ENCODE data around the gene HIRIP3.
"Not testable (repeated sequence)": the region's sequence is repeated elsewhere in the genome, so short reads cannot be mapped to it uniquely, and the experiment has no call there.

The HIRIP3 gene

GRCh38 chr16:30018731-30019158 lies 23.3 kb upstream of the HIRIP3 start:
- Histone ChIP-seq H3K4me3 (ENCODE audit: low read length) (no peak overlapping the region), H3K79me2 (ENCODE audit: control insufficient read depth, low read length) (no peaks in the 10 kb centered on the region), H3K9me2 (replicated peaks; ENCODE audit: control insufficient read depth, low read length) (no peaks in the 10 kb centered on the region), H3F3A (ENCODE audit: control insufficient read depth, insufficient read depth) (no peaks in the 10 kb centered on the region), H3K27ac (ENCODE audit: low read depth, low read length) (no peak overlapping the region), H4K20me1 (ENCODE audit: control insufficient read depth, insufficient read depth, low read depth, low read length) (no peaks in the 10 kb centered on the region), H3K27me3 (ENCODE audit: control insufficient read depth, low read length) (peaks cover 8% of the 10 kb centered on the region), H3K4me1 (ENCODE audit: control insufficient read depth, low read length) (peaks cover 12% of the 10 kb centered on the region), H3K36me3 (ENCODE audit: control insufficient read depth, low read length) (no peaks in the 10 kb centered on the region), H3K9me3 (ENCODE audit: control insufficient read depth, insufficient read depth, low read length) (no peaks in the 10 kb centered on the region), H3K4me2 (ENCODE audit: low read length) (no peak overlapping the region)
- no peak for TF ChIP-seq EZH2phosphoT487 (IDR thresholded peaks at IDR 0.05; ENCODE audit: borderline replicate concordance, low read length)
- no peak for TF ChIP-seq CTCF (IDR thresholded peaks at IDR 0.05; ENCODE audit: low read depth, low read length, poor library complexity, severe bottlenecking)

GRCh38 chr16:30017937-30018336 lies 22.5 kb upstream of the HIRIP3 start:
- not testable (repeated sequence) for H4K20me1 ChIP-seq (ENCODE audit: control insufficient read depth, insufficient read depth, low read depth, low read length); H3K79me2 ChIP-seq (ENCODE audit: control insufficient read depth, low read length); H3K27ac ChIP-seq (ENCODE audit: low read depth, low read length); H3K4me2 ChIP-seq (ENCODE audit: low read length); H3K9me3 ChIP-seq (ENCODE audit: control insufficient read depth, insufficient read depth, low read length); H3K36me3 ChIP-seq (ENCODE audit: control insufficient read depth, low read length); H3K9me2 ChIP-seq (replicated peaks; ENCODE audit: control insufficient read depth, low read length); H3F3A ChIP-seq (ENCODE audit: control insufficient read depth, insufficient read depth); H3K4me3 ChIP-seq (ENCODE audit: low read length); H3K27me3 ChIP-seq (ENCODE audit: control insufficient read depth, low read length)
- peaks cover 15% of the 10 kb centered on the region for H3K4me1 ChIP-seq (ENCODE audit: control insufficient read depth, low read length)

GRCh38 chr16:30017277-30017656 lies 21.9 kb upstream of the HIRIP3 start:
- Histone ChIP-seq H3K36me3 (ENCODE audit: control insufficient read depth, low read length) (no peaks in the 10 kb centered on the region), H3K9me3 (ENCODE audit: control insufficient read depth, insufficient read depth, low read length) (no peaks in the 10 kb centered on the region), H4K20me1 (ENCODE audit: control insufficient read depth, insufficient read depth, low read depth, low read length) (no peaks in the 10 kb centered on the region), H3K4me3 (ENCODE audit: low read length) (no peak overlapping the region), H3K4me1 (ENCODE audit: control insufficient read depth, low read length) (peaks cover 18% of the 10 kb centered on the region), H3K9me2 (replicated peaks; ENCODE audit: control insufficient read depth, low read length) (no peaks in the 10 kb centered on the region), H3K79me2 (ENCODE audit: control insufficient read depth, low read length) (no peaks in the 10 kb centered on the region), H3F3A (ENCODE audit: control insufficient read depth, insufficient read depth) (no peaks in the 10 kb centered on the region), H3K27ac (ENCODE audit: low read depth, low read length) (no peak overlapping the region), H3K27me3 (ENCODE audit: control insufficient read depth, low read length) (peaks cover 4% of the 10 kb centered on the region; the same call in 1 of the 2 replicates), H3K4me2 (ENCODE audit: low read length) (no peak overlapping the region)
- no peak for TF ChIP-seq EZH2phosphoT487 (IDR thresholded peaks at IDR 0.05; ENCODE audit: borderline replicate concordance, low read length)
- TF ChIP-seq CTCF (IDR thresholded peaks at IDR 0.05; ENCODE audit: low read depth, low read length, poor library complexity, severe bottlenecking) = no peak

DNA sequence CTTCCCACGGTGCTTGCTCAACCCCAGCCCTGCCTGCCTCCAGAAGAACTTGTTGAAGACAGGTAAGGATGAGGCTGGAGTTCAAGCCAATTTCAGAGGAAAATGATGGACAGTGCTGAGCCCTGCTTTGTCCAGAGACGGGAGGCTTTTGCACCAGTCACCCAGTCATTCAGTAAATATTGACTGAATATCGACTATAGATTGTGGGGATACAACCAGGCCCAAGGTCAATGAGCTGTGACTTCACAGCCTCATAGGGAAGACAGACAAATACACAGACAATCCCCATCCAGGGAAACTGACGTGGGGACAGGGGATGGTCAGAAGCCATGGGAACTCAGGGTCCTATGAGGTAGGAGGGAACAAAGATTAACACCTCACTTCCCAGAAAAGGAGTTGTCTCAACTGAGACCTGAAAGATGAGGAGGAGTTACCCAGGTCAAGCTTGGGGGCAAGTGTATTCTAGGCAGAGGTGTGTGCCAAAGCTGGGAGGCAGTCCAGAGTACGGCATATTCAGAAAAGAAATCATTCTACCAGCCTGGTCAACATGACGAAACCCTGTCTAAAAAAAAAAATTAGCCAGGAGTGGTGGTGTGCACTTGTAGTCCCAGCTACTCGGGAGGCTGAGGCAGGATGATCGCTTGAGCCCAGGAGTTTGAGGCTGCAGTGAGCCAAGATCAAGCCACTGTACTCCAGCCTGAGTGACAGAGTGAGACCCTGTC lies 21.3 kb upstream of the HIRIP3 start:
- TF ChIP-seq EZH2phosphoT487 (IDR thresholded peaks at IDR 0.05; ENCODE audit: borderline replicate concordance, low read length) = no peak
- no peak for TF ChIP-seq CTCF (IDR thresholded peaks at IDR 0.05; ENCODE audit: low read depth, low read length, poor library complexity, severe bottlenecking)
- H3K9me3 ChIP-seq (ENCODE audit: control insufficient read depth, insufficient read depth, low read length) = no peaks in the 10 kb centered on the region
- peaks cover 21% of the 10 kb centered on the region for H3K4me1 ChIP-seq (ENCODE audit: control insufficient read depth, low read length)
- no peaks in the 10 kb centered on the region for H3K36me3 ChIP-seq (ENCODE audit: control insufficient read depth, low read length)
- no peak overlapping the region for H3K4me3 ChIP-seq (ENCODE audit: low read length)
- H3K79me2 ChIP-seq (ENCODE audit: control insufficient read depth, low read length) = no peaks in the 10 kb centered on the region
- H3K27me3 ChIP-seq (ENCODE audit: control insufficient read depth, low read length) = peaks cover 9% of the 10 kb centered on the region
- no peaks in the 10 kb centered on the region for H3F3A ChIP-seq (ENCODE audit: control insufficient read depth, insufficient read depth)
- no peaks in the 10 kb centered on the region for H4K20me1 ChIP-seq (ENCODE audit: control insufficient read depth, insufficient read depth, low read depth, low read length)
- H3K4me2 ChIP-seq (ENCODE audit: low read length) = no peak overlapping the region
- H3K27ac ChIP-seq (ENCODE audit: low read depth, low read length) = no peak overlapping the region
- no peaks in the 10 kb centered on the region for H3K9me2 ChIP-seq (replicated peaks; ENCODE audit: control insufficient read depth, low read length)

DNA sequence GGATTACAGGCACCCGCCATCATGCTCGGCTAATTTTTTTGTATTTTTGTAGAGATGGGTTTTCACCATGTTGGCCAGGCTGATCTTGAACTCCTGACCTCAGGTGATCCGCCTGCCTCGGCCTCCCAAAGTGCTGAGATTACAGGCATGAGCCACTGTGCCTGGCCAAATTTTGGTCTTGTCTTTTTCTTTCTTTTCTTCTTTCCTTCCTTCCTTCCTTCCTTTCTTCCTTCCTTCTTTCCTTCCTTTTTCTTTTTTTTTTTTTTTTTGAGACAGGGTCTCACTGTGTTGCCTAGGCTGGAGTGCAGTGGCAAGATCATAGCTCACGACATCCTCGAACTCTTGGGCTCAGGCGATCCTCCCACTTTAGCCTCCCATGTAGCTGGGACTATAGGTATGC lies 20.0 kb upstream of the HIRIP3 start:
- not testable (repeated sequence) for H3K27ac ChIP-seq (ENCODE audit: low read depth, low read length); H3F3A ChIP-seq (ENCODE audit: control insufficient read depth, insufficient read depth); H3K9me3 ChIP-seq (ENCODE audit: control insufficient read depth, insufficient read depth, low read length); H3K36me3 ChIP-seq (ENCODE audit: control insufficient read depth, low read length); H3K79me2 ChIP-seq (ENCODE audit: control insufficient read depth, low read length); H3K4me2 ChIP-seq (ENCODE audit: low read length); H4K20me1 ChIP-seq (ENCODE audit: control insufficient read depth, insufficient read depth, low read depth, low read length); H3K9me2 ChIP-seq (replicated peaks; ENCODE audit: control insufficient read depth, low read length); H3K4me3 ChIP-seq (ENCODE audit: low read length)
- H3K27me3 ChIP-seq (ENCODE audit: control insufficient read depth, low read length) = peaks cover 20% of the 10 kb centered on the region
- H3K4me1 ChIP-seq (ENCODE audit: control insufficient read depth, low read length) = peaks cover 22% of the 10 kb centered on the region

GRCh38 chr16:30012598-30012997 lies 17.2 kb upstream of the HIRIP3 start:
- peaks cover 31% of the 10 kb centered on the region for H3K27me3 ChIP-seq (ENCODE audit: control insufficient read depth, low read length)
- H3K4me3 ChIP-seq (ENCODE audit: low read length); H3K9me2 ChIP-seq (replicated peaks; ENCODE audit: control insufficient read depth, low read length); H3F3A ChIP-seq (ENCODE audit: control insufficient read depth, insufficient read depth); H3K36me3 ChIP-seq (ENCODE audit: control insufficient read depth, low read length); H3K4me2 ChIP-seq (ENCODE audit: low read length); H4K20me1 ChIP-seq (ENCODE audit: control insufficient read depth, insufficient read depth, low read depth, low read length); H3K27ac ChIP-seq (ENCODE audit: low read depth, low read length); H3K79me2 ChIP-seq (ENCODE audit: control insufficient read depth, low read length); H3K9me3 ChIP-seq (ENCODE audit: control insufficient read depth, insufficient read depth, low read length): not testable (repeated sequence)
- peaks cover 26% of the 10 kb centered on the region for H3K4me1 ChIP-seq (ENCODE audit: control insufficient read depth, low read length)

All from DOHH2 (cell line).